Measurements from ENCODE around the gene ART5. TPM values are rescaled to one million over a fixed set of nuclear protein-coding genes. Genes with fewer than 3 reads are reported as not detected.

Gene ART5
- total RNA-seq, 1 experiment from 2014 or later = 7.9 TPM

Other genes starting within 250 kb of the ART5 start
- gene ART1, start 3.1 kb upstream of the ART5 start, total RNA-seq (2021) = not detected in 2 replicates
- 2.1 and 2.4 TPM in 2 replicates for gene CHRNA10, start 29.4 kb upstream of the ART5 start, total RNA-seq (2021)
- gene NUP98, start 155.6 kb upstream of the ART5 start, total RNA-seq (2021) = 105 and 106 TPM in 2 replicates
- gene PGAP2, start 166.6 kb upstream of the ART5 start, total RNA-seq (2021) = 36.1 and 37.4 TPM in 2 replicates
- 24.9 and 26.4 TPM in 2 replicates for gene RHOG, start 199.0 kb upstream of the ART5 start, total RNA-seq (2021)
- 15.2 and 15.6 TPM in 2 replicates for gene STIM1, start 213.7 kb upstream of the ART5 start, total RNA-seq (2021)

Data from H9 (cell line).